Activated naive CD8-positive, alpha-beta T cell treated with anti-CD3 and anti-CD28 coated beads, Interleukin-2, amount 50 U/mL, for 24 hours (primary cell): ENCODE results near the gene SYNGR1.
"Not testable (repeated sequence)": the region's sequence is repeated elsewhere in the genome, so short reads cannot be mapped to it uniquely, and the experiment has no call there.

Experiments
- ATAC-seq: fragments of 150-1000 bp; cut with Tn5 transposase; one replicate; pipeline ENCODE4 v1.10.0; 2021
- DNase-seq: peaks from one replicate; pipeline ENCODE4 v3.0.0; 2021
- H3K27ac Mint-ChIP-seq: one replicate; pipeline ENCODE4 v1.8.0; 2021; ENCODE audit warnings: mild to moderate bottlenecking, mixed read lengths
- H3K27me3 Mint-ChIP-seq: one replicate; pipeline ENCODE4 v1.8.0; 2021; ENCODE audit warnings: mixed read lengths
- H3K36me3 Mint-ChIP-seq: one replicate; pipeline ENCODE4 v1.8.0; 2021; ENCODE audit warnings: low read depth, mixed read lengths
- H3K4me1 Mint-ChIP-seq: one replicate; pipeline ENCODE4 v1.8.0; 2021; ENCODE audit warnings: mixed read lengths
- H3K4me3 Mint-ChIP-seq: one replicate; pipeline ENCODE4 v1.8.0; 2021; ENCODE audit warnings: mild to moderate bottlenecking, moderate library complexity, mixed read lengths
- H3K9me3 Mint-ChIP-seq: one replicate; pipeline ENCODE4 v1.8.0; 2021; ENCODE audit warnings: mixed read lengths

The SYNGR1 gene

DNA sequence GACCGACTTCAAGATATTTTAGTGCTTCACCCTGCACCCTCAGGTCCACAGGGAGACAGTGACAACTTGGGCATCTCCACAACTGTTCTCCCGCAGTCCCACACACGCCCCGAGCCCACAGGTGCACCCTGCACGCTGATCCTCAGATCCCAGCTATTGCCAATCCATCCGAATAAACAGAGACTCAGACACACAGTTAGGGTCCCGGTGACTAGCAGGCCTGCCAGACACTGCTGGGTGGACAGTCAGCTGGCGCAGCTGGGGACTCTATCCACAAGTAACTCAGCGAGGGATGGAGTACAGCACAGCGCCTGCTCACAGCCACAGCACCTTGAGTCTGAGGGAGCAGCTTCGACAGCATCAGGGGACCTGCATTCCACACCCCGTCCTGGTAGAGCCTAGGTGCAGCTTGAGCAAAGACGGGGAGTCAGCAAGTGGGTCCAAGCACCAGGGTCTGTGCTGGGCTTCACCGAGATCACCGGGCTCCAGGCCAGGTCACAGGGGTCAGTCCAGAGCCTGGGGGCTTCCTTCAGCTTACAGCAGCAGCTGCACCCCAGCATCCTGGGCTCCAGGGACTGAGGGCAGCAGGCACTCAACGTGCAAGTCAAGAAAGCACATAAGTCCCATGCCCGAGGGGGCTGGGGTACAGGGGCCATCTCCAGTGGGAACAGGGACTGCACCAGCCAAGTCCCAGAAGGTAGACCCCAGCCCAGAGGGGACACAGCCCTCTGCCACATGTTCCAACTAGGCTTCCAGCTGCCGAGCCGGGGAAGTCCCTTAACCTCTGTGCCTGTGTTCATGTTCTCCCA, 38.0 kb upstream of the SYNGR1 start:
- Mint-ChIP-seq H3K27ac (peak overlapping the region; percentile 74), H3K9me3 (no peaks in the 10 kb centered on the region)
- peak; percentile 8 for ATAC-seq

DNA sequence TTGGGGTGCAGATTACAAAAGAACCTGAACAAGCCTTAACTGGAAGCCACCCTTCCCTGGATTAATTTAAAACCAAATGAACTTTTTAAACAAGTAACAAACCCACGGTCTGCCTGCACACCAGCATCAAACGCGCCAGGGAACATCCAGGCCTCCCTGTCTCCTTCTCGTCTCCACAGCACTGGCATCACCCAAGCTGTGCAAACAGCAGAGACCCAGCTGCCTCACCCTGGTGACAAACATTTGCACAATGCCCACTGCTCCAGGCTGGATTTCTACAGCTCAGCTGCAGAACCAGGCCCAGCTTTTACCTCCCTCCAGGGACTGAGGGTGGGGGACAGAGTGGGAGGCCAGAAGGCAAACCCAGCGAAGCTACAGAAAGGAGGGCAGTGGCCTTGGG, 37.4 kb upstream of the SYNGR1 start:
- Mint-ChIP-seq H3K4me3 (peak overlapping the region; percentile 8), H3K9me3 (no peaks in the 10 kb centered on the region), H3K36me3 (peaks cover 59% of the 10 kb centered on the region), H3K4me1 (peaks cover 48% of the 10 kb centered on the region), H3K27ac (peak overlapping the region; percentile 74), H3K27me3 (no peaks in the 10 kb centered on the region)
- ATAC-seq (no peak), DNase-seq (no peak)

More for the DNA sequence above, 38.0 kb upstream of the SYNGR1 start:
- DNase-seq: peak; percentile 50
- Mint-ChIP-seq H3K4me1 (peaks cover 43% of the 10 kb centered on the region), H3K4me3 (peak overlapping the region; percentile 5), H3K27me3 (no peaks in the 10 kb centered on the region), H3K36me3 (peaks cover 53% of the 10 kb centered on the region)

GRCh38 chr22:39313258-39314001, 36.4 kb upstream of the SYNGR1 start:
- Mint-ChIP-seq H3K36me3 (peaks cover 69% of the 10 kb centered on the region), H3K27me3 (no peaks in the 10 kb centered on the region), H3K9me3 (no peaks in the 10 kb centered on the region), H3K4me3 (peak overlapping the region; percentile 56), H3K27ac (peak overlapping the region; percentile 83), H3K4me1 (peaks cover 56% of the 10 kb centered on the region)
- no peak for ATAC-seq
- no peak for DNase-seq

DNA sequence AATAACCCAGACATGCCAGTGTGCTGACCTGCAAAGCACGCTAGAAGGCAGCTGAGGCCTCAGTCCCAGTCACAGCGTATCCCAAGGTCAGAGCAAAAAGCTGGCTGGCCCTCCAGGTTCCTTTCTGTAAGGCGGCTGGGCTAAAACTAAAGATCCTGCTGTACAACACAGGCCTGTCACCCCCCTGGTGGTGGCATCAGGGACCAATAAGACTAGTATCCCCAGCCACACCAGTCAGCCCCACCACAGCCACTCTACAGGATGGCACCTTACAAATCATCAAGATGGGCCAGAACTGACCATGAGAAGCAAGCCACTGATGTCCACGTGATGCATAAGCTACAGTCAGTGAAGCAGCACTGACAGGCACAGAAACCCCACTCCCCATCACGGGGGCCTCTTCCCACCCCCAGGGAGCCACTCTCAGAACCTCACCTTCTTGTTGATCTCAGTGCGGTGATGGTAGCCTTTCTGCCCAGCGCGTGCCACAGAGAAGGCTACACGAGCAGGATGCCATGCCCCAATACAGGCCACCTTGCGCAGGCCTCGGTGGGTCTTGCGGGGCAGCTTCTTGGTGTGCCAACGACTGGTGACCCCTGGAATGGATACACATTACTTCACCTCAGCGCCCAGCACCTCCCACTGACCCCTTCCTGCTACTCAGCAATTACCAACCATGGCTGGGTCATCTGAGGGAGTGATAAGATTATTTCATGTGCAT, 35.4 kb upstream of the SYNGR1 start:
- ATAC-seq (no peak), DNase-seq (no peak)
- H3K36me3 Mint-ChIP-seq: peaks cover 79% of the 10 kb centered on the region
- no peaks in the 10 kb centered on the region for H3K27me3 Mint-ChIP-seq
- H3K4me1 Mint-ChIP-seq: peaks cover 60% of the 10 kb centered on the region
- H3K9me3 Mint-ChIP-seq: no peaks in the 10 kb centered on the region
- peak overlapping the region; percentile 83 for H3K27ac Mint-ChIP-seq
- peak overlapping the region; percentile 95 for H3K4me3 Mint-ChIP-seq

GRCh38 chr22:39315389-39315788, 34.4 kb upstream of the SYNGR1 start:
- Mint-ChIP-seq H3K36me3 (peaks cover 87% of the 10 kb centered on the region), H3K4me1 (peaks cover 68% of the 10 kb centered on the region), H3K4me3 (peak overlapping the region; percentile 95), H3K27ac (peak overlapping the region; percentile 100), H3K27me3 (peaks cover 3% of the 10 kb centered on the region), H3K9me3 (no peaks in the 10 kb centered on the region)
- DNase-seq (no peak), ATAC-seq (no peak)

DNA sequence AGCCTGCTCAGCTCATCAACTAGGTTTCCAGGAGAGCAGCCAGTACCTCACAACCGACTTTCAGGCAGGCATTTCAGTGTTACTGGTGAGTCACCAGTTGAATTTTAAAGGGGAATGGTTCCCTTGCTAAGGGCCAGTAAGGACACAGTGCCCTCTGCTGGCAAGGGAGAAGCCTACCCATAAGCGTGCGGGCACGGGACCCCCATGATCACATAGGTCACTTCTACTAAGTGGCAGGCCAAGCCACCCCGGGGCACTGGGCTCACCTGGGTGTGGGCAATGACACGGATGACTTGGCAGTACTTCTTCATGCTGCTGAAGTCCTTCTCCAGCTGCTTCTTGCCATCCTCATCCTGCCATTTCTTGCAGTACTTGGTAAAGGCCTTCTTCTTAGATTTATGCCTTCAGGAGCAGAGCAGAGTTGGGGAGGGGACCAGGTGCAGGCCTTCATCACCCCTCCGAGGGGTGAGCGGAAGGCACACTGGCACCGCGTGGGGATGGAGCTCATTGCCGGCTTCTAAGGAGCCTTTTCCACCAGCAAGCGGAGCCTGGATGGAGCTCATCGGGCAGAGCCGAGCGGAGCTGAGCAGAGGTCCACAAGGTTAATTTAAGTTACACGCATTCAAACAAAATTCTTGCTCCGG, 33.2 kb upstream of the SYNGR1 start:
- no peaks in the 10 kb centered on the region for H3K9me3 Mint-ChIP-seq
- peak overlapping the region; percentile 95 for H3K4me3 Mint-ChIP-seq
- ATAC-seq: peak; percentile 43
- H3K36me3 Mint-ChIP-seq: peaks cover 84% of the 10 kb centered on the region
- H3K27ac Mint-ChIP-seq: peak overlapping the region; percentile 100
- peak; percentile 83 for DNase-seq
- H3K27me3 Mint-ChIP-seq: peaks cover 3% of the 10 kb centered on the region
- H3K4me1 Mint-ChIP-seq: peaks cover 70% of the 10 kb centered on the region

GRCh38 chr22:39317084-39317774, 32.6 kb upstream of the SYNGR1 start:
- Mint-ChIP-seq H3K9me3 (no peaks in the 10 kb centered on the region), H3K4me1 (peaks cover 68% of the 10 kb centered on the region), H3K27me3 (peaks cover 3% of the 10 kb centered on the region), H3K27ac (peak overlapping the region; percentile 100), H3K4me3 (peak overlapping the region; percentile 95), H3K36me3 (peaks cover 79% of the 10 kb centered on the region)
- ATAC-seq: no peak
- DNase-seq: peak; percentile 41

DNA sequence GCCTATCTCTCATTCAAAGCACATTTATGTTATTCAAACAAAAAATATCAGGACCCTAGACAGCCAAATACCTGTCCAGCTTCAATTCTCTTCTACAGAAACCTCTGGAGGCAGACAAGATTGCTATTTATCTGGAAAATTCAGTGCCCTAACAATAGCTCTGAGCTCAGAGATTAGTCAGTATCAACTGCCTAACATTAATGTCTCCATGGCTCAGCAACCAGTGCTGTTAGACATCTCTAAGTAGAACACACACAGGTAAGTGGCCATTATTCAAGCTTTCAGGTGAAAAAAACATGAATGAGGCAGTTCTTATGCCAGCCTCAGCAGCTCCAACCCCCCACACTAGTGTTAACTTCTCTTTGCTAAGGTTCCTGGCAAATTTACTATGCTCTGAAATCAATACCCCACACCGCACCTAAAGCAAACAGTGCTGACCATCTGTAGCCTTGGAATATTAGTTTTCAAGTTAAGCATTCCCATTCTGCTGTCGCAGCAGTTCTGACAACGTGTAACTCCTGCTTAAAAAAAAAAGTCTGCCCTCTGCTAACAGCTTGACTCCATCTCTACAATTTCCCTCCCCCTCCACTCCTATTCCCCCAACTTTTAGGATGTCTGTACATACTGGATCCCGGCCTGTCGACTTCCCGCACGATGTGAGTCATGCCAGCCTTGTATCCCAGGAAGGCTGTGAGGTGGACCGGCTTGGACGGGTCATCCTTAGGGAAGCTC, 31.9 kb upstream of the SYNGR1 start:
- DNase-seq (no peak), ATAC-seq (no peak)
- Mint-ChIP-seq H3K9me3 (no peaks in the 10 kb centered on the region), H3K36me3 (peaks cover 72% of the 10 kb centered on the region), H3K4me3 (peak overlapping the region; percentile 95), H3K4me1 (peaks cover 62% of the 10 kb centered on the region), H3K27ac (peak overlapping the region; percentile 100), H3K27me3 (peaks cover 3% of the 10 kb centered on the region)

- H3K27me3 Mint-ChIP-seq: peaks cover 3% of the 10 kb centered on the region
- DNase-seq (no peak), ATAC-seq (peak; percentile 1)
- peaks cover 57% of the 10 kb centered on the region for H3K4me1 Mint-ChIP-seq
- H3K27ac Mint-ChIP-seq: peak overlapping the region; percentile 100
- peaks cover 65% of the 10 kb centered on the region for H3K36me3 Mint-ChIP-seq
- no peaks in the 10 kb centered on the region for H3K9me3 Mint-ChIP-seq
- peak overlapping the region; percentile 95 for H3K4me3 Mint-ChIP-seq
Measured at GRCh38 chr22:39318507-39319283, 31.1 kb upstream of the SYNGR1 start.

- peaks cover 3% of the 10 kb centered on the region for H3K27me3 Mint-ChIP-seq
- H3K4me1 Mint-ChIP-seq: peaks cover 52% of the 10 kb centered on the region
- ATAC-seq (peak; percentile 79), DNase-seq (peak; percentile 97)
- peak within 1 kb of the TSS; percentile 100 for H3K27ac Mint-ChIP-seq
- H3K9me3 Mint-ChIP-seq: no peaks in the 10 kb centered on the region
- H3K36me3 Mint-ChIP-seq: peaks cover 57% of the 10 kb centered on the region
- H3K4me3 Mint-ChIP-seq: peak within 1 kb of the TSS; percentile 95
Measured at GRCh38 chr22:39319284-39320022, 30.3 kb upstream of the SYNGR1 start, which contains the start of gene RPL3. Gene RPL3 (minus strand): TSS chr22:39319623. CDS start chr22:39319597, 26 bp downstream.

DNA sequence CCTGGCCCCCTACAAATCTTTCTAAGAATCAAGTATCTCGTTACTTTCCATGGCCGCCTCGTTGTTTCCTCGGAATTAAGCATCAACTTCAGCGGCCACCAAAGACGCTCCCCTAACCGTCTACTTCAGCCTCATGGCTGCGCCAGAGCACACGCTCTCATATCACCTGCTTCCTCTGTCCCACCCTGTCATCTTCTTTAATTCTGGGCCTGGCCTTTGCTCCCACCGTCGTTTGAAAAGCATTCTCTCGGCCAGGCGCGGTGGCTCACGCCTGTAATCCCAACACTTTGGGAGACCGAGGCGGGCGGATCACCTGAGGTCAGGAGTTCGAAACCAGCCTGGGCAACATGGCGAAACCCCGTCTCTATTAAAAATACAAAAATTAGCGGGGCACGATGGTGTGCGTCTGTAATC, 29.2 kb upstream of the SYNGR1 start:
- not testable (repeated sequence) for H3K27me3 Mint-ChIP-seq, DNase-seq, ATAC-seq, H3K9me3 Mint-ChIP-seq
- H3K4me1 Mint-ChIP-seq: peaks cover 41% of the 10 kb centered on the region
- H3K36me3 Mint-ChIP-seq: peaks cover 45% of the 10 kb centered on the region
- peak overlapping the region; percentile 100 for H3K27ac Mint-ChIP-seq
- peak overlapping the region; percentile 95 for H3K4me3 Mint-ChIP-seq

GRCh38 chr22:39325392-39325932, 24.3 kb upstream of the SYNGR1 start:
- DNase-seq: no peak
- Mint-ChIP-seq H3K27ac (no peak overlapping the region), H3K4me3 (no peak overlapping the region), H3K4me1 (peaks cover 3% of the 10 kb centered on the region), H3K36me3 (no peaks in the 10 kb centered on the region), H3K27me3 (no peaks in the 10 kb centered on the region), H3K9me3 (no peaks in the 10 kb centered on the region)
- ATAC-seq: no peak
